Activated T-cell treated with anti-CD3 and anti-CD28 coated beads, Interleukin-2, amount 50 U/mL, for 24 hours (primary cell): ENCODE measurements around the gene RBMX2.
"Not testable (repeated sequence)": the region's sequence is repeated elsewhere in the genome, so short reads cannot be mapped to it uniquely, and the experiment has no call there.

Source experiments
- DNase-seq: peaks from one replicate; pipeline ENCODE4 v3.0.0-alpha.2; 2020
- H3K27ac Mint-ChIP-seq: 2 replicates; pipeline ENCODE4 v1.8.0; 2020; ENCODE audit warnings: mild to moderate bottlenecking, mixed read lengths
- H3K27me3 Mint-ChIP-seq: 2 replicates; pipeline ENCODE4 v1.8.0; 2020; ENCODE audit warnings: mixed read lengths
- H3K36me3 Mint-ChIP-seq: 2 replicates; pipeline ENCODE4 v1.8.0; 2020; ENCODE audit warnings: low read depth, mixed read lengths
- H3K4me1 Mint-ChIP-seq: 2 replicates; pipeline ENCODE4 v1.8.0; 2020; ENCODE audit warnings: low read depth, mixed read lengths
- H3K4me3 Mint-ChIP-seq: 2 replicates; pipeline ENCODE4 v1.8.0; 2020; ENCODE audit warnings: mild to moderate bottlenecking, moderate library complexity, mixed read lengths
- H3K9me3 Mint-ChIP-seq: 2 replicates; pipeline ENCODE4 v1.8.0; 2020; ENCODE audit warnings: mixed read lengths

RBMX2 gene

GRCh38 chrX:130401415-130402207, at the start of gene RBMX2:
Gene RBMX2 (plus strand): TSS chrX:130401987. CDS start chrX:130402033, 46 bp downstream.
- peak; percentile 76 for DNase-seq
- peak within 1 kb of the TSS; percentile 81 for H3K4me3 Mint-ChIP-seq
- H3K9me3 Mint-ChIP-seq, result no peaks in the 10 kb centered on the region
- H3K4me1 Mint-ChIP-seq, result peaks cover 18% of the 10 kb centered on the region
- peaks cover 25% of the 10 kb centered on the region for H3K36me3 Mint-ChIP-seq
- peaks cover 21% of the 10 kb centered on the region for H3K27me3 Mint-ChIP-seq
- H3K27ac Mint-ChIP-seq, result peak within 1 kb of the TSS; percentile 96

GRCh38 chrX:130352050-130352449, 49.7 kb upstream of the RBMX2 start:
- not testable (repeated sequence) for H3K9me3 Mint-ChIP-seq, H3K4me3 Mint-ChIP-seq, DNase-seq, H3K4me1 Mint-ChIP-seq, H3K27ac Mint-ChIP-seq, H3K27me3 Mint-ChIP-seq
- peaks cover 23% of the 10 kb centered on the region for H3K36me3 Mint-ChIP-seq

- Mint-ChIP-seq H3K4me1 (no peaks in the 10 kb centered on the region), H3K4me3 (no peak overlapping the region), H3K27ac (no peak overlapping the region), H3K9me3 (no peaks in the 10 kb centered on the region), H3K27me3 (peaks cover 2% of the 10 kb centered on the region), H3K36me3 (peaks cover 11% of the 10 kb centered on the region)
- no peak for DNase-seq
Observed at GRCh38 chrX:130376077-130376476, 25.7 kb upstream of the RBMX2 start.

- no peaks in the 10 kb centered on the region for H3K36me3 Mint-ChIP-seq
- no peak for DNase-seq
- H3K9me3 Mint-ChIP-seq, result no peaks in the 10 kb centered on the region
- H3K27ac Mint-ChIP-seq, result no peak overlapping the region
- H3K4me1 Mint-ChIP-seq, result no peaks in the 10 kb centered on the region
- H3K27me3 Mint-ChIP-seq, result peaks cover 11% of the 10 kb centered on the region
- no peak overlapping the region for H3K4me3 Mint-ChIP-seq
Observed at GRCh38 chrX:130378024-130378669, 23.6 kb upstream of the RBMX2 start.

GRCh38 chrX:130385520-130385919, 16.3 kb upstream of the RBMX2 start, which contains the start of gene GPR119:
Gene GPR119 (minus strand): TSS chrX:130385674. CDS start chrX:130385447, 227 bp downstream.
- no peak within 1 kb of the TSS for H3K27ac Mint-ChIP-seq
- H3K4me3 Mint-ChIP-seq, result no peak within 1 kb of the TSS
- no peaks in the 10 kb centered on the region for H3K36me3 Mint-ChIP-seq
- H3K4me1 Mint-ChIP-seq, result no peaks in the 10 kb centered on the region
- H3K9me3 Mint-ChIP-seq, result no peaks in the 10 kb centered on the region
- H3K27me3 Mint-ChIP-seq, result peaks cover 40% of the 10 kb centered on the region
- no peak for DNase-seq

- no peak for DNase-seq
- Mint-ChIP-seq H3K9me3 (no peaks in the 10 kb centered on the region), H3K4me3 (no peak overlapping the region), H3K36me3 (no peaks in the 10 kb centered on the region), H3K27ac (no peak overlapping the region), H3K27me3 (peaks cover 42% of the 10 kb centered on the region), H3K4me1 (no peaks in the 10 kb centered on the region)
Observed at GRCh38 chrX:130386408-130386808, 15.4 kb upstream of the RBMX2 start.

- H3K9me3 Mint-ChIP-seq, result no peaks in the 10 kb centered on the region
- no peak for DNase-seq
- no peaks in the 10 kb centered on the region for H3K36me3 Mint-ChIP-seq
- H3K27ac Mint-ChIP-seq, result no peak overlapping the region
- no peaks in the 10 kb centered on the region for H3K4me1 Mint-ChIP-seq
- H3K4me3 Mint-ChIP-seq, result no peak overlapping the region
- H3K27me3 Mint-ChIP-seq, result peaks cover 45% of the 10 kb centered on the region
Observed at GRCh38 chrX:130393451-130394074, 8.2 kb upstream of the RBMX2 start.

- Mint-ChIP-seq H3K4me3 (no peak overlapping the region), H3K36me3 (no peaks in the 10 kb centered on the region), H3K27ac (no peak overlapping the region), H3K27me3 (peaks cover 47% of the 10 kb centered on the region), H3K9me3 (no peaks in the 10 kb centered on the region), H3K4me1 (no peaks in the 10 kb centered on the region)
- DNase-seq, result no peak
Observed at GRCh38 chrX:130395341-130395740, 6.4 kb upstream of the RBMX2 start.

GRCh38 chrX:130402208-130402684, 459 bp downstream of the RBMX2 start:
- peaks cover 18% of the 10 kb centered on the region for H3K4me1 Mint-ChIP-seq
- H3K36me3 Mint-ChIP-seq, result peaks cover 28% of the 10 kb centered on the region
- peak overlapping the region; percentile 81 for H3K4me3 Mint-ChIP-seq
- H3K9me3 Mint-ChIP-seq, result no peaks in the 10 kb centered on the region
- no peak for DNase-seq
- H3K27ac Mint-ChIP-seq, result peak overlapping the region; percentile 96
- peaks cover 15% of the 10 kb centered on the region for H3K27me3 Mint-ChIP-seq

- no peak for DNase-seq
- Mint-ChIP-seq H3K36me3 (peaks cover 56% of the 10 kb centered on the region), H3K9me3 (no peaks in the 10 kb centered on the region), H3K4me1 (no peaks in the 10 kb centered on the region), H3K4me3 (no peak overlapping the region), H3K27me3 (peaks cover 8% of the 10 kb centered on the region), H3K27ac (no peak overlapping the region)
Observed at GRCh38 chrX:130413415-130413814, 11.6 kb downstream of the RBMX2 start.

GRCh38 chrX:130414800-130415199, 13.0 kb downstream of the RBMX2 start:
- H3K36me3 Mint-ChIP-seq, result peaks cover 44% of the 10 kb centered on the region
- H3K4me3 Mint-ChIP-seq, result no peak overlapping the region
- H3K4me1 Mint-ChIP-seq, result no peaks in the 10 kb centered on the region
- no peak for DNase-seq
- no peaks in the 10 kb centered on the region for H3K9me3 Mint-ChIP-seq
- no peak overlapping the region for H3K27ac Mint-ChIP-seq
- H3K27me3 Mint-ChIP-seq, result peaks cover 13% of the 10 kb centered on the region

- Mint-ChIP-seq H3K27ac (no peak overlapping the region), H3K36me3 (peaks cover 41% of the 10 kb centered on the region), H3K4me3 (no peak overlapping the region), H3K9me3 (no peaks in the 10 kb centered on the region), H3K27me3 (peaks cover 14% of the 10 kb centered on the region), H3K4me1 (no peaks in the 10 kb centered on the region)
- DNase-seq, result no peak
Observed at GRCh38 chrX:130415201-130415600, 13.4 kb downstream of the RBMX2 start.

- Mint-ChIP-seq H3K4me3 (no peak overlapping the region), H3K27me3 (peaks cover 14% of the 10 kb centered on the region), H3K9me3 (no peaks in the 10 kb centered on the region), H3K36me3 (peaks cover 27% of the 10 kb centered on the region), H3K4me1 (no peaks in the 10 kb centered on the region), H3K27ac (no peak overlapping the region)
- DNase-seq, result no peak
Observed at GRCh38 chrX:130416785-130417184, 15.0 kb downstream of the RBMX2 start.

- Mint-ChIP-seq H3K27ac (no peak overlapping the region), H3K36me3 (peaks cover 17% of the 10 kb centered on the region), H3K9me3 (no peaks in the 10 kb centered on the region), H3K27me3 (peaks cover 17% of the 10 kb centered on the region), H3K4me1 (no peaks in the 10 kb centered on the region), H3K4me3 (no peak overlapping the region)
- DNase-seq, result no peak
Observed at GRCh38 chrX:130418066-130418465, 16.3 kb downstream of the RBMX2 start.

- Mint-ChIP-seq H3K4me3 (no peak overlapping the region), H3K9me3 (no peaks in the 10 kb centered on the region), H3K36me3 (peaks cover 13% of the 10 kb centered on the region), H3K27me3 (peaks cover 21% of the 10 kb centered on the region), H3K4me1 (no peaks in the 10 kb centered on the region), H3K27ac (no peak overlapping the region)
- DNase-seq, result no peak
Observed at GRCh38 chrX:130418740-130419139, 17.0 kb downstream of the RBMX2 start.
